GM18909 (cell line): ENCODE data around the gene HAAO.

Source experiments
- ATAC-seq: cut with Tn5 transposase; IDR thresholded peaks from one replicate; pipeline ENCODE4 v1.9.1; 2021; ENCODE audit warnings: mild to moderate bottlenecking; ENCODE audit not compliant: unreplicated experiment, poor library complexity

The HAAO gene

GRCh38 chr2:42815726-42816125 is 23.3 kb upstream of the HAAO start:
- no peak for ATAC-seq

- no peak for ATAC-seq
Measured at GRCh38 chr2:42813763-42814162, 21.4 kb upstream of the HAAO start.

GRCh38 chr2:42812899-42813479 is 20.6 kb upstream of the HAAO start:
- ATAC-seq: no peak

GRCh38 chr2:42810971-42811811 is 18.8 kb upstream of the HAAO start:
- ATAC-seq: peak; percentile 10

DNA sequence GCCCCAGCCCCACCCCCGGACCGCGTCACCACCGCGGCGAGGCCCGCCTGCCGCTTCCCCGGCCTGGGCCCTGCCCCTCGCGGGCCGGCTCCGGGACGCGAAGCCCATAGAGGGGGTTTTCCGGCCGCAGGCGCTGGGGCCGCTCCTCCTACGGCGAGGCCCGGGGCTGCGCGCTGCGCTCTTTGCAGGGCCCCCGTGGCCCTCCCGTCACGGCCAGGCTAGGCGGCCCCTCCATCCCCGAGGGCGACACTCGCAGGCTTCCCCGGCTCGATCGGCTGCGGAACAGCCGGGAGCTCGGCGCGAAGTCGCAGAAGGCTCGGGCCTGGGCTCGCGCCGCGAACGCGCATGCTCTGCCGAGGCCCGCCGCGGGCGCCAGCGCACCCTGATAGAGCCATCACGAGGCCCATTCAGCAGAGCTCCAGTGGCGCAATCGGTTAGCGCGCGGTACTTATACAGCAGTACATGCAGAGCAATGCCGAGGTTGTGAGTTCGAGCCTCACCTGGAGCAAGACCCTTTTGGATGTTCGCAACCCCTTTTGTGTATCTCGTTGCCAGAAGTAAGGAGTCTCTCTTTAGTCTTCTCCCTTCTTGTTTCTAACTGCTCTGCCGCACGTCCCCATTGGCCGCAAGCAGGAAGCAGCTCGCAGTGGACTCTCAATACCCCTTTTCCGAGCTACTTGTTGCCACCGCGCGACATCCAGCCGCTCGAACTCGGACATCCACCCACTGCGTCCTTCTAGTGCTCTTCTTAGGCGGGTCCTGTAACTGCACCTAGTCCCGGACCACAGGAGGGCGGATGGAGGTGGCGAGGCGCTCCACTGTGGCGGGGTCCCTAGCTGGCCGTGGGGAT is 18.0 kb upstream of the HAAO start:
- ATAC-seq: peak; percentile 76

DNA sequence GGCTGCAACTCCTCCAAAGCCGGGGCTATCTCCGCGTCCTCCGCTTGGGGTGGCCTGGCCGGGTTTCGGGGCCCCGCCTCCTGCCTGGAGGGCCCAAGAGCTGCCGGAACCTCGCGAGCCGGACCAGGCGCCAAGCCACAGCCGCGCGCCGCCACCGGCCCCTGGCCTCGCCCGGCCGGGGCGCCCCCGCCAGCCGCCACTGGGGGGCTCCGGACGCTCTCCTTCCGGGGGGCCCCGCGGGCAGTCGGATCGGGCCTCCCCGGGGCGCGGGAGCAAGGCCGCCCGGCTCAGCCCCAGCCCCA is 17.4 kb upstream of the HAAO start:
- peak; percentile 62 for ATAC-seq

GRCh38 chr2:42809131-42809818 is 16.9 kb upstream of the HAAO start:
- ATAC-seq: no peak

GRCh38 chr2:42808301-42808700 is 15.9 kb upstream of the HAAO start:
- no peak for ATAC-seq

- no peak for ATAC-seq
Measured at GRCh38 chr2:42806786-42807185, 14.4 kb upstream of the HAAO start.

- no peak for ATAC-seq
Measured at GRCh38 chr2:42804891-42805290, 12.5 kb upstream of the HAAO start.

GRCh38 chr2:42804338-42804737 is 12.0 kb upstream of the HAAO start:
- ATAC-seq: no peak

DNA sequence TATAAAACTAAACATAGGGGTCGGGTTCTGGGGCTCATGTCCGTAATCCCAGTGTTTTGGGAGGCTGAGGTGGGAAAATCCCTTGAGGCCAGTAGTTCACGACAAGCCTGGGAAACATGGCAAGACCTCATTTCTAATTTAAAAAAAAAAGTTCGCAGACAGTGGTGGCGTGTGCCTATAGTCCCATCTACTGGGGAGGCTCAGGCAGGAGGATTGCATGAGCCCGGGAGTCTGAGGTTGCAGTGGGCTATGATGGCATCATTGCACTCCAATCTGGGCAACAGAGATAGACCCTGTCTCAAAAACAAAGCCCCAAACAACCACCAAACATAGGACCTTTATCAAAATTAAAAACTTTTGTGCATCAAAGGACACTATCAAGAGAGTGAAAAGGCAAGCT is 9.8 kb upstream of the HAAO start:
- ATAC-seq: no peak

DNA sequence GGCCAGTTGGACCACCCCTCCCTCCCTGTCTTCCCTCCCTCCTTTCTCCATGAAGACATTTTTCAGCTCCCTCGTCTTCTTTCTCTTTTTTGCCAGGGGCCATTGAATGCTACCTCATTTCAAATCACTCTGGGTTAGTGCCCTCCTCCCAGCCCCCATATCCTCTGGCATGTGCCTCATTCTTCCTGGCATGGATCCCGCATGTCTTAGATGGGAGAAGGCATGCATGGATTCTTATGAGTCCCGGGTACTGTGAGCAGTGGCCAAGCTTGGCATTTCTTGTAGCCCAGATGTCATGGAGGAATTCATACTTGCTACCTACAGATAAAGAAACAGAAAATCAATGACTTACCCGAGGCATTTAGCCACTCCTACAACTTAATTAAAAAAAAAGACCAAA is 9.0 kb upstream of the HAAO start:
- no peak for ATAC-seq

DNA sequence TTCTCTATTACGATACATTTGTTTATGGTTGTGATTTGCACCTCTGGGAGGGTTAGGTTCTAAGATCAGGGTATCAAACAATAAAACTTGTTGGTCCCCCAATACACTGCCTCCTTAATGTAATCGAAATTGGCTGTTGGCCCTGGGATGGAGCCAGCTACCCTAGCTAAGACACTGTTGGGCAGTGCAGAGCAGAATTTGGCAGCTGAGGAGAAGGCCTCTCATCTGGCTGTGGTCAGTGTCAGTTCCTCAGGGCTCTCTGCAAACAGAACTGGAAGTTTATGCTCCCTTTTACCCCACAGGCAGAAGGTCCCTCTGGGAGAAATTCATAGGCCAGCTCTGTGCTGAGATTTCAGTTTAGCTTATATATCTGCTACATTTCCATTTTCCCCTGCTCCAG is 8.6 kb upstream of the HAAO start:
- no peak for ATAC-seq

GRCh38 chr2:42800461-42800962 is 8.1 kb upstream of the HAAO start:
- ATAC-seq: no peak

DNA sequence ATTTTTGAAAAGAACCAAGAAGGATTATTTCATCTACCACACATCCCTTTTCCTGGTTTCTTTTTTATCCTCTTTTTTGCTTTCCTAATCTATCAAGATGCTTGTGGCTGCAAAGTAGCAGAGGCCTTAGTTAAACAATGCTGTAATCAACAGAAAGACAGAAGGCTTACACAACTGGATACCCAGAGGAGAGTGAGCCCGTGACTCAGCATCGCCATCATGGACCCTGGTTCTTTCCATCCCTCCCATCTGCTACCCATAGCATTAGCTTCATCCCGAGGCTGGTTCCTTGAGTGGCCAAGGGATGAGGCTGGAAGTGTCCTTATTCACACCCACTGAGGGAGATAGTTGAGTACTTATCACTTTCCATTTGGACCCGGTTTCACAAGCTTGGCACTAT is 7.5 kb upstream of the HAAO start:
- no peak for ATAC-seq

GRCh38 chr2:42797281-42797680 is 4.9 kb upstream of the HAAO start:
- ATAC-seq: no peak

- peak; percentile 32 for ATAC-seq
Measured at GRCh38 chr2:42796427-42797248, 4.3 kb upstream of the HAAO start.

GRCh38 chr2:42795841-42796301 is 3.5 kb upstream of the HAAO start:
- peak; percentile 47 for ATAC-seq

GRCh38 chr2:42795275-42795674 is 2.9 kb upstream of the HAAO start:
- no peak for ATAC-seq
